GM19372 (cell line): ENCODE measurements around the gene COG3.

Source experiments
- ATAC-seq: cut with Tn5 transposase; IDR thresholded peaks from one replicate; pipeline ENCODE4 v1.9.1; 2021; ENCODE audit warnings: mild to moderate bottlenecking, low read depth, moderate library complexity; ENCODE audit not compliant: unreplicated experiment

The COG3 gene

GRCh38 chr13:45445053-45445452 lies 19.7 kb upstream of the COG3 start:
- ATAC-seq = no peak

- ATAC-seq = no peak
These were observed 18.6 kb upstream of the COG3 start for GRCh38 chr13:45446181-45446580.

- ATAC-seq = no peak
These were observed 17.6 kb upstream of the COG3 start for GRCh38 chr13:45447050-45447661.

GRCh38 chr13:45448965-45449559 lies 15.7 kb upstream of the COG3 start:
- no peak for ATAC-seq

- no peak for ATAC-seq
These were observed 13.5 kb upstream of the COG3 start for GRCh38 chr13:45451282-45451681.

- ATAC-seq = no peak
These were observed 10.5 kb upstream of the COG3 start for GRCh38 chr13:45454204-45454603.

GRCh38 chr13:45456196-45456972 lies 8.4 kb upstream of the COG3 start:
- ATAC-seq = no peak

- ATAC-seq = no peak
These were observed 525 bp upstream of the COG3 start for GRCh38 chr13:45464141-45464686.

GRCh38 chr13:45466359-45466758 lies 1.6 kb downstream of the COG3 start:
- ATAC-seq = no peak

- ATAC-seq = no peak
These were observed 3.9 kb downstream of the COG3 start for GRCh38 chr13:45468635-45469034.

- no peak for ATAC-seq
These were observed 7.5 kb downstream of the COG3 start for GRCh38 chr13:45472171-45472705.

- ATAC-seq = no peak
These were observed 8.9 kb downstream of the COG3 start for GRCh38 chr13:45473627-45474026.

GRCh38 chr13:45474584-45475454 lies 10.1 kb downstream of the COG3 start:
- ATAC-seq = no peak

- ATAC-seq = no peak
These were observed 14.9 kb downstream of the COG3 start for GRCh38 chr13:45479661-45480060.

- no peak for ATAC-seq
These were observed 16.9 kb downstream of the COG3 start for GRCh38 chr13:45481688-45482087.

GRCh38 chr13:45482571-45483173 lies 17.9 kb downstream of the COG3 start:
- ATAC-seq = no peak

GRCh38 chr13:45487604-45488003 lies 22.9 kb downstream of the COG3 start:
- ATAC-seq = no peak

- no peak for ATAC-seq
These were observed 25.3 kb downstream of the COG3 start for GRCh38 chr13:45490068-45490467.

GRCh38 chr13:45492538-45492937 lies 27.8 kb downstream of the COG3 start:
- no peak for ATAC-seq

GRCh38 chr13:45496942-45497341 lies 32.2 kb downstream of the COG3 start:
- ATAC-seq = no peak
